Measurements from ENCODE around the gene ZDHHC8.

- TF ChIP-seq CTCF (IDR thresholded peaks at IDR 0.05; ENCODE audit: extremely low read depth in 1 of 2, insufficient read depth in 1 of 2, low read depth in 1 of 2, low read length in 2 of 2): no peak
- TF ChIP-seq POLR2A (IDR thresholded peaks at IDR 0.05; ENCODE audit: low read depth, low read length): no peak
- TF ChIP-seq POLR2AphosphoS5 (IDR thresholded peaks at IDR 0.05; ENCODE audit: insufficient read depth, low read depth, low read length): no peak
- TF ChIP-seq EZH2 (IDR thresholded peaks at IDR 0.05; ENCODE audit: borderline replicate concordance, low read depth, low read length, severe bottlenecking): no peak
- TF ChIP-seq, protein P1, sequence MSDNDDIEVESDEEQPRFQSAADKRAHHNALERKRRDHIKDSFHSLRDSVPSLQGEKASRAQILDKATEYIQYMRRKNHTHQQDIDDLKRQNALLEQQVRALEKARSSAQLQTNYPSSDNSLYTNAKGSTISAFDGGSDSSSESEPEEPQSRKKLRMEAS (IDR thresholded peaks at IDR 0.05; ENCODE audit: insufficient read depth, insufficient read length): no peak
- no peak for TF ChIP-seq GATA2 (IDR thresholded peaks at IDR 0.05; ENCODE audit: insufficient read depth, insufficient read length, low read depth, low read length)
- TF ChIP-seq MYC (IDR thresholded peaks at IDR 0.05; ENCODE audit: low read depth, low read length): no peak
Measured at GRCh38 chr22:20178915-20179227, 47.3 kb downstream of the ZDHHC8 start.
